Loucy (cell line): ENCODE measurements around the gene TRAPPC12.

Experiments
- EZH2phosphoT487 ChIP-seq: fragments of 200-600 bp; IDR thresholded peaks from 2 replicates; pipeline ENCODE4 v1.6.1; 2018; ENCODE audit warnings: antibody characterized with exemption, mild to moderate bottlenecking, moderate library complexity, borderline replicate concordance
- TF ChIP-seq, protein P1 (sequence below): fragments of 200-600 bp; sonication (generic); conservative IDR thresholded peaks from 2 replicates; pipeline ENCODE4 v1.5.1; 2014; ENCODE audit warnings: mild to moderate bottlenecking, antibody characterized with exemption, low read length

DNA sequence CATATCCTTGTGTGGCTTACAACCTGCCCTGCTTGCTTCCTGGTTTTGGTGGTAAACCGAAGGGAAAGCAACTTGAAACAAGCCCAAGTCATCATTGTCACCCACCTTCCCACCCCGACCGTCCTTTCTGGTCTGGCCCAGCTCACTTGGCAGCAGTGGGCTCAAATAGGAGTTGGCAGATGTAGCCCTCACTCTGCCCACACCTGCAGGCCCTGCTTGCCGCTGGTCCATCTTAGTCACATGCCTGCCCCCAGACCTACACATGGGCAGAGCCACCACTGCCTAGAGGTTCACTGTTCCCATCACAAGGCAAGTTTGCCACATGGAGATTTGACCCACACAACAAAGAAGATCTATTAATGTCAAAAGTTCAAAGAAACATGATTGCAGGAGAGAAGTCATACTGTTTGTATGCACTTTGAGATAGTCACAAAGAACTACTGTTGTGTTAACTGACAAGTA lies 11.2 kb upstream of the TRAPPC12 start:
- TF ChIP-seq, protein P1, sequence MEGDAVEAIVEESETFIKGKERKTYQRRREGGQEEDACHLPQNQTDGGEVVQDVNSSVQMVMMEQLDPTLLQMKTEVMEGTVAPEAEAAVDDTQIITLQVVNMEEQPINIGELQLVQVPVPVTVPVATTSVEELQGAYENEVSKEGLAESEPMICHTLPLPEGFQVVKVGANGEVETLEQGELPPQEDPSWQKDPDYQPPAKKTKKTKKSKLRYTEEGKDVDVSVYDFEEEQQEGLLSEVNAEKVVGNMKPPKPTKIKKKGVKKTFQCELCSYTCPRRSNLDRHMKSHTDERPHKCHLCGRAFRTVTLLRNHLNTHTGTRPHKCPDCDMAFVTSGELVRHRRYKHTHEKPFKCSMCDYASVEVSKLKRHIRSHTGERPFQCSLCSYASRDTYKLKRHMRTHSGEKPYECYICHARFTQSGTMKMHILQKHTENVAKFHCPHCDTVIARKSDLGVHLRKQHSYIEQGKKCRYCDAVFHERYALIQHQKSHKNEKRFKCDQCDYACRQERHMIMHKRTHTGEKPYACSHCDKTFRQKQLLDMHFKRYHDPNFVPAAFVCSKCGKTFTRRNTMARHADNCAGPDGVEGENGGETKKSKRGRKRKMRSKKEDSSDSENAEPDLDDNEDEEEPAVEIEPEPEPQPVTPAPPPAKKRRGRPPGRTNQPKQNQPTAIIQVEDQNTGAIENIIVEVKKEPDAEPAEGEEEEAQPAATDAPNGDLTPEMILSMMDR, result no peak
- no peak for TF ChIP-seq EZH2phosphoT487
